GM12892 (cell line): ENCODE data around the gene DNAJB13.

Experiments used
- POLR2A ChIP-seq: IDR thresholded peaks from 2 replicates; pipeline ENCODE4 v1.6.1; 2011; ENCODE audit warnings: low read depth, low read length, control low read depth
- POLR2AphosphoS5 ChIP-seq: IDR thresholded peaks from 2 replicates; pipeline ENCODE4 v1.6.1; 2011; ENCODE audit warnings: low read depth, low read length, control low read depth
- TAF1 ChIP-seq: IDR thresholded peaks from 2 replicates; pipeline ENCODE4 v1.6.1; 2011; ENCODE audit warnings: low read depth, mild to moderate bottlenecking, control low read depth, low read length, borderline replicate concordance

DNA sequence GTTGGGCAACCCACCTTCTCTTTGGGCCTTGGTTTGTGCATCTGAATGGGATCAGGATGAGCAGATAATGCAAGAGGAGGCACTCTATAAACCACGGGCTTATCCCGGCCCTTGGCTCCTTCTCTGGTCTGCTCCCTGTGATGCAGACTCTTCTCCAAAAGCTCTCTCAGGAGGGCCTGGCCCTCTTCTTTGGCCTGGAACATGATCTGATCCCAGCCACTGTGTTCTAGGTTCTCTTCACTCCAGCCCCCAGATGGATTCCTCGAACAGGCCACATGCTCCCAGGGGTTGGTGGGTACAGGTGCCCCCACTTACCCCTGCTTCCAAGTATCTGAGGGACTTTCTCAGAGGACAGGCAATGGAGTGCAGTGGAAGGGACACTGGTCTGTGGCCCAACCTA lies 66.8 kb downstream of the DNAJB13 start:
- TF ChIP-seq POLR2AphosphoS5 (no peak), POLR2A (no peak), TAF1 (no peak)
